CD4-positive, alpha-beta T cell treated with Interferon alpha-2 for 1 hour (primary cell): ENCODE data around the gene AATF.
"Not testable (repeated sequence)": the region's sequence is repeated elsewhere in the genome, so short reads cannot be mapped to it uniquely, and the experiment has no call there.

Source experiments
- DNase-seq, 2 donors: peaks; one replicate each; pipeline ENCODE4 v3.0.0-alpha.2; 2020 to 2022

AATF gene

GRCh38 chr17:37051833-37052232 lies 103.1 kb downstream of the AATF start:
- no peak for DNase-seq

DNA sequence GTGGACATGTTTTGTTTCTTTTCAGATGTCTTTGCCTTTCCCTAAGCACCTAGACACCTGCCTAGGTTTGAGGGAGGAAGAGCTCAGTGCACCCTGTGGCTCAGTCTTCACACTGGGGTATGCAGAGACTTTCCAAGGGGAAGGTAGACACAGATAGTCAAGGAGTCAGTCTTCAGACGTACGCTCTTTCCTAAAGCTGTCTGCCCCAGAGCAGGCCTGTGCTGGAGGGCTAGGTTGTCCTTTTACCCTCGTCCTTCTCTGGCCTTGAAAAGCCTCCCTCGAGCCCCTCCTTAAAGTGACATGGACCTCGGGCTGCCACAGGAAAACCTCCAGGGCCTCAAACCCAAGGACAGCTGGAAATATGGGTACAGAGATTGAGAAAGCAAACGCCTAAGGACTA lies 103.7 kb downstream of the AATF start:
- DNase-seq, result no peak

GRCh38 chr17:37054894-37055293 lies 106.1 kb downstream of the AATF start:
- no peak for DNase-seq

DNA sequence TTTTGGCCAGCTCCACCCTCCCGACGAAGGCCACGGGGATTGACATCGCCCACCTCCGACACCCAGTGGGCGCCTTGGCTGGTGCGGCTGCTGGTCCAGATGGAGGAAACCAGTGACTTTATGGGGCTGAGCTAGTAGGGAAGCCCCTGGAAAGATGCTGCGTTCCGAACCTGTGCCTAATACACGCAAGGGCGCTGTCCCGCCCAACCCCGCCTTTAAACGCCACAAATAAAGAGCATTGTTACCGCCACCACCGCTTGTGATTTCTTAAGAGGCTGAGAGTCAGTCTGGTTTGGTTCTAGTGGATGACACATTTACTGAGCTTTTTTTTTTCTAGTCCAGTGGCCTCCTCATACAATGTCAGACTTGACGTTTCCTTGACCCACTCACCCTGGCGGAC lies 107.9 kb downstream of the AATF start:
- no peak for DNase-seq

DNA sequence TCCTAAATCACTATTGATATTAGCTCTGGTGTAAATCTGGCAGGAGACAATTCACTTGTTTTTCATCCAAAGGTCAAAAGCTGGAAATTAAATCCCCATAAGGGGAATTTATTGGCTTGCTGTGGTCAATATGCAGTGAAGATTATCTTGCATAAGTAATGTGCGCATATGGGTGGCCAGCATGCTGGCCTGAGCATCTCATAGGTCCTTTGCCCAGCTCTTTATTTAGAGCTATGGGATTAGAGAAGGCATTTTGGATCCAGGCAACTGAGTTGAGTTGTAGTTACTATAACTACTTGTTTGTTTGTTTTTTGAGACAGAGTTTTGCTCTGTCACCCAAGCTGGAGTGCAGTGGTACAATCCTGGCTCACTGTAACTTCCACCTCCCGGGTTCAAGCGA lies 110.7 kb downstream of the AATF start:
- DNase-seq, result no peak

GRCh38 chr17:37060094-37060493 lies 111.3 kb downstream of the AATF start:
- DNase-seq, result no peak

GRCh38 chr17:37060928-37061327 lies 112.2 kb downstream of the AATF start:
- no peak for DNase-seq

GRCh38 chr17:37062021-37062420 lies 113.3 kb downstream of the AATF start:
- DNase-seq, result no peak

DNA sequence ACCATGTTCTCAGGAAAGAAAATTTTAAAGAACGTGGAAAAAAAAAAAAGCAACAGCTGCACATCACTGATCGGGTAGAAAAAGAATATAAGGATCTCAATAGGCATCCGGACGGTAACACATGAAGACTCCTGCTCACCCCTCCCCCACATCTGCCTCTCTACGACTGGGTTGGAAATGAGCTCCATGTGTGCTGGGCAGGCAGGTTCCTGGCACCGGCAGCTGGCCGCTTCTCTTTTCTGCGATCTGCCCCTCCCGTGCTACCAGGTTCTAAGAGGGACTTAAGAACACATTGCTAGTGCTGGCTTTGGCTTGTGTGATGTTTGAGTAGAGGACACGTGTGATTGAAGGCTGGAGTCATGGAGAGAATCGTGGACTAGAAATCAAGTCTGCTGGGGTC lies 115.5 kb downstream of the AATF start:
- no peak for DNase-seq

DNA sequence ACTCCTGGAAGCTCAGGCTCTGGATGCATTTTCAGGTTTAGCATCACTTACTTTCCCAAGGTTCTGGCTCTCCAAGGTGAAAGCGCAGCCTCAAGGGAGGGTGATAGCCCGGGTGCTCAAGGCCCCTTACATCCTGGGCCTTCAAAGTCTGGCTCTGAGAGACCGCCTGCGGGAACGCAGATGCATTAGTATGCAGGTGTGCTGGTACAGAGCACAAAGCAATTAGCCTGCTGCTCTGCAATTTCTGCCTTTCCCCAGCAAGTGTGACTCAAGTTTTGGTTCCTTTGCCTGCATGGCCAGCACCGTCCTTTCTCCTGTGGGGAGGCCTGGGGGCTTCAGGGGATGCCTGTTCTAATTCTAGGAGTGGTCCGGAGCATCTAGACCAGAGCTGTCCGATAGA lies 116.2 kb downstream of the AATF start:
- DNase-seq, result no peak

- no peak for DNase-seq
Observed at GRCh38 chr17:37065486-37066321, 117.0 kb downstream of the AATF start.

DNA sequence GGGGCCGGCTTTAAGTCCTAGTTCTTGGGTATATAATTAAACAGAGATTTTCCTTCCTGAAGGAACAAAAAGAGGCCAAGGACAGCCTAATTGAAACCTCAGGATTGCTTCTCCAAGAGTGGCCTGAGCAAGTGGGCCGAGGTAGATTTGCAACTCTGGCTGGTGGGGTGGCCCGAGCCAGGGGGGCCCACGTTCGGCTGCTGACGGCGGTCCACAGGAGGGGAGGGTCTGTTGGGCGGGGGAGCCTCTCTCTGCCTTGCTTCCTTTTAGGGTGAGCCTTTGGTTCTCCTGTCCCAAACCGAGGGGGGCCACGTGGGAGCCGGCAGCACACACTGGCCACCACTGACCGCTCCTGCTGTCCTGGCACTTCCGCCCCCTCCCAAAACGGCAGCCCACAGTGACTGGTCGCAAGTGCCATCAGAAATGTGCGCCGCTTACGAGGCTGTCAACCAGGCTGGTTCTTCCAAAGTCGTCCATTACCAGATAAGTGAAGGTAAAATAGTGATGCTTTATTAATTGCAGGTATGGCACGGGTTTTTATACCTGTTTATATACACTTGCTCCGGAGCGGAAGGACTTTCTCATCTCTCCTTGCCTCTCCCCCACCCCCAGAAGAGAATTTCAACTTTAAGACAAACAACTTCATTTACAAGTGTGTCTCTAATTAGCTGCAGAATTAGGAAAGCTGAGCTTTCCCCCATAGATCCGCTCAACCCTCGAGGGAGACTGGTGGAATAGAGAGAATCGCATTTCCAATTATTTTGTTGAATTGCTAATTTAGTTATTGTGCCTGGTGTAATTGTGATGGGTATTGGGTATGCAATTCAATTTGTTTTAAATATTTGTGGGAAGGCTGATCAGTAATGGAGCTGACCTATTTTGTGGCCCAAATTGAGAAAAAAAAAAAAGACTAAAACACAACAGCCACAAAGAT lies 117.8 kb downstream of the AATF start:
- DNase-seq, result no peak

DNA sequence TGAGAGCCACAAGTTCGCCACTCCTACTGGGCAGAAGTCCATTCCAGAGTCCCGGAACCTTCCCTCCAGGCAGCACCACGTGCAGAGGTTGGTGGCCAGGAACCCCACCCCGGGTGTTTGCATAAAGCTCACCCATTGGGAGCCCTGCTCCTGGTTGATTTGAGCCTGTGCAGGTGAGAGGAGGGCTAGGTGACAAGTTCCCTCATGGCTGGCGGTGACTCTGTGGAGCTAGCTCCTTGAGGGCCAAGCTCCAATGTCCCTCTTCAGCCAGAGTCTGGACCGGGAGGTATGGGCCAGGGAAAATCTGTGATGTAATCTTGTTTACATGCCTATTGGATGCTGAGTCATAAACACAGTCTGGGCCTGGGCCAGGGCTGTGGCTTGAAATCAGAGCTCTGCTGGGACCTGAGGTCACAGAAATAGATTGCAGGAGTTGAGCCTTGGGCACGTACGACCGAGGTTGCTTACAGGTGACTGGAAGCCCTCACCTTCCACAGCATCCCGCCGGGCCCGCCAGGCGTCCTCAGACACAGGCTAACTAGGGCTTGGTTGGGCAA lies 118.9 kb downstream of the AATF start:
- DNase-seq, result no peak

DNA sequence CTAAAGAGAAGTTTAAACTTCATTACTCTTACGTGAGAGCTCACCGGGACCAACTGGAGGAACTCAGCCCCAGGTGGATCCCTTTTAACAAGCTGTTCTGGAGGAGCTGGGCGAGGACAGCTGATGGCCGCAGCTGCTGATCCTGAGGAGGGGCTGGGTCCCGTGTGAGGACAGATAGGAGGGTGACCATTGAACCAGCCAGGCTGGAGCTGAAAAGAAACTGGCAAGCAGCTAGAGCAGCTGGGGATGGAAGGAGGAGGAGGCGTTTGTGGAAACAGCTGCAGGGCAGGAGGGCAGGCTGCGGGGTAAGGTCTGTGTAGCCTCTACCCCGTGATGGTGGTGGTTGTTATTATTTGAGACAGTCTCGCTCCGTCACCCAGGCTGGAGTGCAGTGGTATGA lies 119.5 kb downstream of the AATF start:
- DNase-seq, result no peak

- DNase-seq, result no peak
Observed at GRCh38 chr17:37069087-37069486, 120.3 kb downstream of the AATF start.

DNA sequence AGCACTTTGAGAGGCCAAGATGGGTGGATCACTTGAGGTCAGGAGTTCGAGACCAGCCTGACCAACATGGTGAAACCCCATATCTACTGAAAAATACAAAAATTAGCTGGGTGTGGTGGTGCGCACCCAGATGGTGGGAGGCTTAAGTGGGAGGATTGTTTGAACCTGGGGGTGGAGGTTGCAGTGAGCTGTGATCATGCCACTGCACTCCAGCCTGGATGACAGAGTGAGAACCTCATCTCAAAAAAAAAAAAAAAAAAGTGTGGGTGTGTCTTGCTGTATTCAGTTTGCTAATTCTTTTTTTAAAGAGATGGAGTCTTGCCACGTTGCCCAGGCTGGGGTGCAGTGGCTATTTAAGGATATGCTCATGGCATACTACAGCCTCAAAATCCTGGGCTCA lies 124.7 kb downstream of the AATF start:
- not testable (repeated sequence) for DNase-seq

GRCh38 chr17:37079065-37079708 lies 130.4 kb downstream of the AATF start:
- DNase-seq, result no peak

- DNase-seq, result no peak
Observed at GRCh38 chr17:37079735-37080134, 131.0 kb downstream of the AATF start.

DNA sequence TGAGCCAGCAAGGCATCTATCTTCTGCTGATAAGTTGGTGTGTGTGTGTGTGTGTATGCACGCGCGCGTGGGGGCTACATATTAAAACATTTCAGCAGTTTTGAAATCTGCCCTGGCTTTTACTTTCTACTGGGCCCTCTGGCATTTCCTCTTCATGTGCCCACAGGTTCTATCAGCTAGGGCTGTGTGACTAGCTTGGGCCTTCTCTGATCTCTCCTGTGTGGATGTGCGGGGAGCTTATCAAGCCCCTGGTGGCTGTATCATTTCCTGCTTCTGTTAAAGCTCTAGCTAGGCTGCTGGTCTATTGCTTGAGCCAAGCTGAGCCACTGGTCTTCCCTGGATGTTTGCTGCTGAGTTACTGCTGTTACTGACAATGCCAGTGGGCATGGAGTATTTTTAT lies 132.5 kb downstream of the AATF start:
- DNase-seq, result no peak

DNA sequence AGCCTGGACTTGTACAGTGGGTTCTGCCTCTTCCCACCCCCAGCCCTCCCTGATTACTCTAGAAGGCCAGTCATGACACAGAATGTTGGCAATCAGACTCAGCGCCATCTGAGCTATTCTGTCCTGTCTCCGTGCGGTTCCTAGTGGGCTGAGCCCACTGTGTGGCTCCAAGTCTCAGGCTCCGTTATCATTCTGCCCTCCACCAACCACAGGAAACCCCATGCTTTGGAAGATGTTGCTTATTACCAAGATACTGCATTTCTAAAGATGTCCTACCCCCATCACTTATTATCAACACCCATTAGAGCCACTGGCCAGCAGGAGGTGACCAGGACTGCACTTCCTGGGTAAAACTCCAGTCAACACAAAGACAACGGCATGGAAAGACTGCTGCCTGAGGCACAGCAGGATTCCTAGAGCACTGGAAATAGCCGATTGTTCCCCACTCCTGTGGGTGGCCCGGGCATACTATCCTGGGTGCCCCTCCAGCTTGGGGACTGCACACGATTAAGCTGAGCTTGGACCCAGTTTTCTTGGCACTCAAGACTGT lies 133.6 kb downstream of the AATF start:
- no peak for DNase-seq

GRCh38 chr17:37082985-37083384 lies 134.2 kb downstream of the AATF start:
- no peak for DNase-seq

DNA sequence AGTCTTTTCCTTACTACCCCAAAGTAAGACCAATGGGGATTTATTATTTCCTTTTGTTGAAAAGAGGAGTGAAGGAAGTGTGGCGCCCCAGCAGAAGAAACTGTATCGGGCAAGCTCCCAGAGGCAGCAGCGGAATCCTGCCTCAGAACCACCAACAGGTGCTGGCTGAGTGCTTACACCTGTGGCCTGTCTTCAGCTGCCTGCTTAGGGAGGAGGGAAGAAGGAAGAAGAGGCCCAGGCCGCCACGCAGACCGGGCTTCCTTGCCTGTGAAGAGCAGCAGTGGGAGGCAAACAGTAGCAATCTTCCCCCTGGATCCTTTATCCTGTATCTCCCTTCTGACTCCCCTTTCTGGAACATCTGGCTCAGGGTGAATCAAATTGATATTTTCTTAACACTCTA lies 134.7 kb downstream of the AATF start:
- DNase-seq, result no peak

DNA sequence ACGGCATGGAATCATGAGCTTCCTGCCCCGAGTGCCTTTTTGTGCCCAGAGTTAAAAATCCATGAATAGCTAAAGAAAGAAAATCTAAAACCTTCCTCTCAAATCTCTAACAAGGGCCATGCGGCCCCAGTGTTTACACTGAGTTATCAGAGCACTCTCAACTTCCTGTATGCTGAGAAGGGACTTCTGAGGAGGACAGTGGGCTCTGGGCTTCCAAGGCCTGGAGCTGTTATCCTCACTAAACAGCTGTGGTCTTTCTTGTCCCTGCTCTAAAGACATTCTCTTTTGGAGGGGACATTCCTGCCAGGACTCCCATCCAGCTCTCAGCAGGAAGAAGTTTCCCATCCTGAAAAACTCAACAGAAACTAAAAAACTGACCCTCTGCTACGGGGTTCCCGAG lies 135.6 kb downstream of the AATF start:
- no peak for DNase-seq
